HG02981 (cell line): Measurements from ENCODE around the gene DCTN2.
"Not testable (repeated sequence)": the region's sequence is repeated elsewhere in the genome, so short reads cannot be mapped to it uniquely, and the experiment has no call there.

Source experiments
- ATAC-seq: cut with Tn5 transposase; IDR thresholded peaks from one replicate; pipeline ENCODE4 v1.9.1; 2021; ENCODE audit warnings: mild to moderate bottlenecking, moderate library complexity; ENCODE audit not compliant: unreplicated experiment

Gene DCTN2

DNA sequence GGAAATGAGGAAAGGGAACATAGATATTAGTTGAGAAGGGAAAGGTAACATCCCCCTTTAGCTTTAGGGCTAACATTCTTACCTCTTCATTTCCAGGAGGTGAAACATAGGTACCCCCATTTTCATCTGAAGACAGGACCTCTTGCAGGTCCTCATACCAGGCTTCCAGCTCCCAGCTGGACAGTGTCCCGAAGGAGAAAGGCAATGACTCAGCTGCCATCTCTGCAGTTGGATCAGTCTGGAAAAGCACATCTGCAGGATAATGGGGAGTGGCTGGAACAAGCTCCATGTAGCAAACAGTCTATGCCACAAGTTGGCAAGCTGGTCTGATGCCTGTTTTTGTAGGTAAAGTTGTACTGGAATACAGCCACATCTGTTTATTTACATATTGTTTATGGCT is 29.8 kb downstream of the DCTN2 start:
- no peak for ATAC-seq

DNA sequence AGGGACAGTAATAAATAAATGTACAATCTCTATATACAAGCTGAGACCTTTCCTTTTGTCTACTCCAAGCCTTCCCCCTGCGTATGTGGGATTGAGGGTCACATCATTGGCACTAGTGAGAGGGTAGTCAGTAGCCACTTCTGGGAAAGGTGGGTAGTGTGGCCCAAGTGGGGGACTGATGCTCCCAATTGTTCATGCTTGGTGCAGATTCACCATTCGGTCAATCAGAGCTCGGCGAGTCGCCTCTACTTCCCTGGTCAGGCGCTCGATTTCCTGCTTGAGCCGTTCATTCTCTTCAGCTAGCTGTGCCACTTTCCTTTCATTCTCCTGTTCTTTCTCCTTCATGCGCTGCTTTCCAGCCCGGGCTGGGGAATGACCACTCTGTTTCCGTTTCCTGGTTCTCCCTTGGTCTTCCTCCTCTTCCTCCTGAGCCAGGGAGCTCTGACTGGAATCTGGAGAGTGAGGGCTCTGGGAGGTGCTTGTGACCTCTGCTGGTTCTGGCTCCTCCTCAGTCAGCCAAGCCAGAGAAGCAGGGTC is 30.3 kb downstream of the DCTN2 start:
- ATAC-seq: no peak

DNA sequence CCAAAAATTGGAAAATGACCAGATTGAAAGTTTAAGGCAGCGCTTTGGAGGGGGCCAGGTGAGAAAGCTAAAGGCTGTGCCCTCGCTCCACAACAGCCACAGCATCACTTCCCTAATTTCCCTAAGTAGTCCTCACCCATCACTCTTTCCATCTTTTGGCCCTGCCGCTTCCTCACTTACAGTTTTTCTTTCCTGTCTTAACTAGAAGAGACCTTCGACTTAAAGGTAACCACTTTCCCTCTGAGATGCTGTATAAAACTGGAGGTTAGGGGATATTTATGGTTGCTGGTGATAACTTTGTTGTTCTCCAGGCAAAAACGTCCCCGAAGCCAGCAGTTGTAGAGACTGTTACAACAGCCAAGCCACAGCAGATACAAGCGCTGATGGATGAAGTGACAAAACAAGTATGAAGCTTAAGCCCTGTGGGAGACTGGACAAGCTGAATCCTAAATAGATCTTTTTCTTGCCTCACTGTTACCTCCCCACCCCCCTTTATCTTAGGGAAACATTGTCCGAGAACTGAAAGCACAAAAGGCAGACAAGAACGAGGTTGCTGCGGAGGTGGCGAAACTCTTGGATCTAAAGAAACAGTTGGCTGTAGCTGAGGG is 31.0 kb downstream of the DCTN2 start:
- ATAC-seq: no peak

DNA sequence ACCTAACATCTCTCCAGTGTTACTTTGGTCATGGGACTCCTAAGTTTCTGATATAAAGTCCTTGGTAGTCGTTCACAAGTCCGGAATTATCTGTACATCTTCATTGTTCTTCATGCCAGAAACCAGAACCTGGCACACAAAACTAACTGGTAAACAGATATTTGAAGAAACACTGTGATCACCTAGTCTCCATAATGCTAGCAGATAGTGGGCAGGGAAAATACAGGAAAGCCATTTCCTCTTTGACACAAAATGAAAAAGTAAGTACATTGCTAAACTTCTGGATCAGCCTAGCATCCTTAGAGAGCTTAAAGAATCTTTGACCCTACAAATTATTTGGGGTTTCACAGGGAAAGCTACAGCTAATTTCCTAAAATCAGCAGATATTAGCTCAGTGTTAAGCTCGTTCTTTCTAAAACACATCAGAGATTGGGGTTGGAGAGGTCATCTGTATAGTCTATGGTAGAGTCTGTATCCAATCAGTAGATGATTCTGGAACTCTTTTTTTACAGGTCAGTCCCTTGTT is 31.5 kb downstream of the DCTN2 start:
- no peak for ATAC-seq

DNA sequence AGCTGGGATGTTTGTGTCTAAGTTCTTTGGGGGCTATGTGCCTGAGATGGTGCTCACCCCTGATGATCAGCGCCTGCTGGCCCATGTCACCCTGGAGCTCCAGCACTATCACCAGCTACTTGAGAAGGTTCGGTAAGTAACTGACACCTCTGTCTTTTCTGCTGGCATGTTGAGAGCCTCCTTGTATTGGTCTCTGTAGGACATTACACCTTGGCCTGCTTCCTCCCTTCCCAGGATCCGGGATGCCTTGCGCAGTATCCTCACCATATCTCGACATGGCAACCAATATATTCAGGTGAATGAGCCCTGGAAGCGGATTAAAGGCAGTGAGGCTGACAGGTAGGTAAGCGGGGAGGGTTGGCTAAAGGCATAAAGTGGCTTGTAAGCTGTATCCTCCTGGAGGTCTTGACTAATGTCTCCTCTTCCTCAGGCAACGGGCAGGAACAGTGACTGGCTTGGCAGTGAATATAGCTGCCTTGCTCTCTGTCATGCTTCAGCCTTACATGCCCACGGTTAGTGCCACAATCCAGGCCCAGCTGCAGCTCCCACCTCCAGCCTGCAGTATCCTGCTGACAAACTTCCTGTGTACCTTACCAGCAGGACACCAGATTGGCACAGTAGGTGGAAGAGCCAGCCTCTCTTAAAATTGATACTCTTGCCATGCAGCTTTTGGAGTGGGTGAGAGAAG is 32.1 kb downstream of the DCTN2 start:
- ATAC-seq: no peak

DNA sequence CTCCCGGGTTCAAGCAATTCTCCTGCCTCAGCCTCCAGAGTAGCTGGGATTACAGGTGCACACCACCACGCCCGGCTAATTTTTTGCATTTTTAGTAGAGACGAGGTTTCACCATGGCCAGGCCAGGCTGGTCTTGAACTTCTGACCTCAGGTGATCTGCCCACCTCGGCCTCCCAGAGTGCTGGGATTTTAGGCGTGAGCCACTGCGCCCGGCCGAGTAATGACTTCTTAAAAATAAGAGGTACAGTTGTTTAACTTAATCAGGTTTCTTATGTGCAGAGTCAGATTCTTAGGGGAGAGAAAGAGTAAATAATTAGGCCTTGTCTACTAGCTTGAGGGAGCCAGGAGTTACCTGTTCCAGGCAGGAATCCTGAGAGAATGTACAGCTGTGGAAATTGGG is 32.7 kb downstream of the DCTN2 start:
- ATAC-seq: not testable (repeated sequence)

GRCh38 chr12:57513677-57514076 is 33.3 kb downstream of the DCTN2 start:
- not testable (repeated sequence) for ATAC-seq

- ATAC-seq: no peak
Measured at GRCh38 chr12:57513266-57513665, 33.7 kb downstream of the DCTN2 start.

- no peak for ATAC-seq
Measured at GRCh38 chr12:57512665-57513064, 34.3 kb downstream of the DCTN2 start.

DNA sequence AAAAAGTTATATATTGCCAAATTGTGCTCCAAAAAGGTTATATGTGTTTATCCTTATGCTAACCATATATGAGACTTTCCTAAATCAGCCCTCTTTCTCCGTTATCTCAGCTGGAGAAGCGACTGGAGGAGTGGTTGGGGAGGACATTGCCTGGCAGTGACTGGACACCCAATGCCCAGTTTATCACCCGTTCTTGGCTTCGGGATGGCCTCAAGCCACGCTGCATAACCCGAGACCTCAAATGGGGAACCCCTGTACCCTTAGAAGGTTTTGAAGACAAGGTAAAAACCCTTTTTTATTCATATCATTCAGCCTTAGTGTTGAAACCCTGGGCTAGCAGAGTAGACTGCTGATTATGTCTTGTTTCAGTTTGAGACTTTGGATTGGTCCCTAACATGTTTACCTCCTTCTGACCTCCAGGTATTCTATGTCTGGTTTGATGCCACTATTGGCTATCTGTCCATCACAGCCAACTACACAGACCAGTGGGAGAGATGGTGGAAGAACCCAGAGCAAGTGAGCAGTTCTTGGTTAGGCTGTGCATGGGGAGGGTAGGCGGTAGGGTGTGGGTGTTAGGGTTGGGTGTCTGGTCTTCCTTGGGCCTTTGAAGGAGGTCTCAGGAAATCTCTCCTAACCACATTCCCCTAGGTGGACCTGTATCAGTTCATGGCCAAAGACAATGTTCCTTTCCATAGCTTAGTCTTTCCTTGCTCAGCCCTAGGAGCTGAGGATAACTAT is 35.2 kb downstream of the DCTN2 start:
- ATAC-seq: no peak

DNA sequence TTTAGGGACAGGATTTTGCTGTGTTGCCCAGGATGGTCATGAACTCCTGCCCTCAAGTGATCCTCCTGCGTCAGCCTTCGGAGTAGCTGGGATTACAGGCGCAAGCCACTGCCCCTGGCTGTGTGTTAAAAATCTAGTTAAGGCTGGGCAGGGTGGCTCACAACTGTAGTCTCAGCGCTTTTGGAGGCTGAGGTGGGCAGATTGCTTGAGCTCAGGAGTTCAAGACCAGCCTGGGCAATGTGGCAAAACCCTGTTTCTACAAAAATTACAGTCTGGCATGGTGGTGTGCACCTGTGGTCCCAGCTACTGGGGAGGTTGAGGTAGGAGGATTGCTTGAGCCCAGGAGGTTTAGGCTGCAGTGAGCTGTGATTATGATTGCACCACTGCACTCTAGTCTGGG is 35.8 kb downstream of the DCTN2 start:
- no peak for ATAC-seq

- not testable (repeated sequence) for ATAC-seq
Measured at GRCh38 chr12:57507796-57508195, 39.2 kb downstream of the DCTN2 start.

DNA sequence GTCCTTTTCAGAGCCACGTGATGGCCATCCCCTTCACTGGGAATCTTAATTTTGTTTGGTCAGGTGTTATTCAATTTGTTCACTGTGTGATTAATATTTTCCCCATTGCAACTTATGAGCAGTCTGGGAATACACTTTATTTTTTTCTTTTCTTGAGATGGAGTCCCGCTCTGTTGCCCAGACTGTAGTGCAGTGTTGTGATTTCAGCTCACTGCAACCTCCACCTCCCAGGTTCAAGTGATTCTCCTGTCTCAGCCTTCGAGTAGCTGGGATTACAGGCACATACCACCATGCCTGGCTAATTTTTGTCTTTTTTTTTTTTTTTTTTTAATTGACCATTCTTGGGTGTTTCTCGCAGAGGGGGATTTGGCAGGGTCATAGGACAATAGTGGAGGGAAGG is 40.5 kb downstream of the DCTN2 start:
- ATAC-seq: not testable (repeated sequence)

DNA sequence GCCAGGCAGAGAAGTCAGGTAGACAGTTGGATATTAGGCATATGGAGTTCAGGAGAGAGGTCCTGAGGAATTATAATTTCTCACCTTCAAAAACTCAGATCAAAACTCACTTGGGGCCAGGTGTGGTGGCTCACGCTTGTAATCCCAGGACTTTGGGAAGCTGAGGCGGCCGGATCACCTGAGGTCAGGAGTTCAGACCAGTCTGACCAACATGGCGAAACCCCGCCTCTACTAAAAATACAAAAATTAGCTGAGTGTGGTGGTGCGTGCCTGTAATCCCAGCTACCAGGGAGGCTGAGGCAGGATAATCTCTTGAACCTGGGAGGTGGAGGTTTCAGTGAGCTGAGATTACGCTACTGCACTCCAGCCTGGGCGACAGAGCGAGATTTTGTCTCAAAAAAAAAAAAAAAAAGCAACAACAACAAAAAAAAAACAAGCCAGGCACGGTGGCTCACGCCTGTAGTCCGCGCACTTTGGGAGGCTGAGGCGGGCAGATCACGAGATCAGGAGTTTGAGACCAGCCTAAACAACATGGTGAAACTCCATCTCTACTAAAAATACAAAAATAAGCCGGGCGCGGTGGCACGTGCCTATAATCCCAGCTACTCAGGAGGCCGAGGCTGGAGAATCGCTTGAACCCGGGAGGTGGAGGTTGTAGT is 44.6 kb downstream of the DCTN2 start:
- not testable (repeated sequence) for ATAC-seq

DNA sequence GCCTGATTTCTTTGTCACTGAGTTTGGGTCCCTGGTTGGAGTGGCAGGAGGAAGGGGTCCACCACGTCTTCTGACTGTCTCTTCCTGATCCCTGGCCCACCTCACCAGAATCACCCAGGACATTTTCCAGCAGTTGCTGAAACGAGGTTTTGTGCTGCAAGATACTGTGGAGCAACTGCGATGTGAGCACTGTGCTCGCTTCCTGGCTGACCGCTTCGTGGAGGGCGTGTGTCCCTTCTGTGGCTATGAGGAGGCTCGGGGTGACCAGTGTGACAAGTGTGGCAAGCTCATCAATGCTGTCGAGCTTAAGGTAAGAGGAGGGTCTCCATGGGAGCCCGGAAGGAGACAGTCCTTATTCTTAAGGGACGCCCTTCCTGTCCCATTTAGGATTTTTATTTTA is 46.8 kb downstream of the DCTN2 start:
- ATAC-seq: no peak

GRCh38 chr12:57498571-57498970 is 48.4 kb downstream of the DCTN2 start:
- ATAC-seq: no peak

DNA sequence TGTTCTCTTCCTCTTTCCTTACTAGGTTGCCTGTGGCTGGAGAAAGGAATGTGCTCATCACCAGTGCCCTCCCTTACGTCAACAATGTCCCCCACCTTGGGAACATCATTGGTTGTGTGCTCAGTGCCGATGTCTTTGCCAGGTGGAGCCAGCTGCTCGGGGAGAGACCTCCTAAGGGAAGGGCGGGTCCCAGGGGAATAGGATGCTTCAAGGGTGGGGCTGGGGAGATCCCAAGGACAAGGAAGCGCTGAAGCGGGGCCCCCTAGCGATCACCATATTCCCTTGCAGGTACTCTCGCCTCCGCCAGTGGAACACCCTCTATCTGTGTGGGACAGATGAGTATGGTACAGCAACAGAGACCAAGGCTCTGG is 48.9 kb downstream of the DCTN2 start:
- no peak for ATAC-seq

DNA sequence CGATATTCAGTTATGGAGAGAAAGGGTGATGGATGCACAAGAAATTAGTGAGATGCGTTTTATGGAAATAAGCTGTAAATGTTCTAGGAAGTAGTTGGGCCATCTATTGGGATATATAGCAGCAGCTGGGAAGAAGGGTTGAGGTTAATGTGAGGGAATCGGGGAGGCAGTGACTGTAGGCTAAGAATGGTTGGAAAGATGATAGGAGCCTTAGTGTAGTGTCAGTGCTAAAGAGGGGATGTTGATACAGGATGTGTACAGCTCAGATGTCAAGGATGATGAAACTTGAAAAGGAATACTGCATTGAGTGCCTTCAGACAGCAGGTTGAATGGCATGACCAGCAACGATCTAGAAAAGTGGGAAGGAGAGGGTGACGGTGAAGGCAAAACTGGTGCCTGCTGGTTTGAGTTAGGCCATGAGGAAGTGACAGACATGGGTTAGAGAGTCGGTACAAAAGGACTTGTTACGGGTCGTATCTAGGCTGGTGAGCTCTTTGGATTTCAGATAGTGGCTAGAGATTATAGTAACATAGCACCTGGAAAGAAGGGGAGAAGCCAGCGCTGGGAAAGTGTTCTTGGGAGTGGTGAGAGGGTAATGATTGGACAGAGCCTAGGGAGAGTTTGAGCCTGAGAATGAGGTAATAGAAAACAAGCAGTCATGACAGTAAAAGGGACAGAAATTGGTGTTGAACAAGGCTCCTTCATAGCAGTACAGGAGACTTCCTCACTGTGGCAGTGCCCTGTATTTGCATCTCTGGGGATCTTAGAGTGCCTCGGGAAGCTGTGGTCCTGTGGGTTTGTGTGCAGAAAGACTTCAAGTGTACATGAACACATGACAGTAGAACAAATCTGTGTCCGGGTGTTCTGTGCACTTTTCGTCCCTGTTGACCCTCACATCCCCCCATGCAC is 49.5 kb downstream of the DCTN2 start:
- ATAC-seq: no peak

- no peak for ATAC-seq
Measured at GRCh38 chr12:57496822-57497221, 50.2 kb downstream of the DCTN2 start.

DNA sequence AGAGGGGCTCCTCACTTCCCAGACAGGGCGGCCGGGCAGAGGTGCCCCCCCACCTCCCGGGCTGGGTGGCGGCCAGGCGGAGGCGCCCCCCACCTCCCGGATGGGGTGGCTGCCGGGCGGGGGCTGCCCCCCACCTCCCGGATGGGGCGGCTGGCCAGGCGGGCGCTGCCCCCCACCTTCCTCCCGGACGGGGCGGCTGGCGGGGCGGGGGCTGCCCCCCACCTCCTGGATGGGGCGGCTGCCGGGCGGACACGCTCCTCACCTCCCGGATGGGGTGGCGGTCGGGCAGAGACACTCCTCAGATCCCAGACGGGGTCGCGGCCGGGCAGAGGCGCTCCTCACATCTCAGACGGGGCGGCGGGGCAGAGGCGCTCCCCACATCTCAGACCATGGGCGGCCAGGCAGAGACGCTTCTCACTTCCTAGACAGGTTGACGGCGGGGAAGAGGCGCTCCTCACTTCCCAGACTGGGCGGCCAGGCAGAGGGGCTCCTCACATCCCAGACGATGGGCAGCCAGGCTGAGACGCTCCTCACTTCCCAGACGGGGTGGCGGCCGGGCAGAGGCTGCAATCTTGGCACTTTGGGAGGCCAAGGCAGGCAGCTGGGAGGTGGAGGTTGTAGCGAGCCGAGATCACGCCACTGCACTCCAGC is 51.8 kb downstream of the DCTN2 start:
- ATAC-seq: not testable (repeated sequence)
